IPS-15b (cell line): ENCODE measurements around the gene IGSF3.

Experiments used
- H3K27me3 ChIP-seq: one replicate; pipeline ENCODE4 v1.6.1; 2013; ENCODE audit warnings: low read length; ENCODE audit not compliant: control insufficient read depth, insufficient read depth
- H3K36me3 ChIP-seq: one replicate; pipeline ENCODE4 v1.6.1; 2013; ENCODE audit warnings: low read length; ENCODE audit not compliant: control insufficient read depth, insufficient read depth
- H3K4me1 ChIP-seq: one replicate; pipeline ENCODE4 v1.6.1; 2013; ENCODE audit warnings: mild to moderate bottlenecking, low read length; ENCODE audit not compliant: control insufficient read depth, insufficient read depth
- H3K4me3 ChIP-seq: one replicate; pipeline ENCODE4 v1.5.1; 2013; ENCODE audit warnings: low read depth, low read length
- H3K9ac ChIP-seq: one replicate; pipeline ENCODE4 v1.6.1; 2013; ENCODE audit warnings: low read depth, mild to moderate bottlenecking, low read length
- H3K9me3 ChIP-seq: one replicate; pipeline ENCODE4 v1.6.1; 2013; ENCODE audit warnings: mild to moderate bottlenecking, low read length; ENCODE audit not compliant: control insufficient read depth, insufficient read depth

The IGSF3 gene

GRCh38 chr1:116532671-116533428 lies 134.7 kb downstream of the IGSF3 start:
- Histone ChIP-seq H3K9me3 (no peaks in the 10 kb centered on the region), H3K36me3 (no peaks in the 10 kb centered on the region), H3K4me3 (no peak overlapping the region), H3K27me3 (no peaks in the 10 kb centered on the region), H3K9ac (no peak overlapping the region), H3K4me1 (no peaks in the 10 kb centered on the region)

DNA sequence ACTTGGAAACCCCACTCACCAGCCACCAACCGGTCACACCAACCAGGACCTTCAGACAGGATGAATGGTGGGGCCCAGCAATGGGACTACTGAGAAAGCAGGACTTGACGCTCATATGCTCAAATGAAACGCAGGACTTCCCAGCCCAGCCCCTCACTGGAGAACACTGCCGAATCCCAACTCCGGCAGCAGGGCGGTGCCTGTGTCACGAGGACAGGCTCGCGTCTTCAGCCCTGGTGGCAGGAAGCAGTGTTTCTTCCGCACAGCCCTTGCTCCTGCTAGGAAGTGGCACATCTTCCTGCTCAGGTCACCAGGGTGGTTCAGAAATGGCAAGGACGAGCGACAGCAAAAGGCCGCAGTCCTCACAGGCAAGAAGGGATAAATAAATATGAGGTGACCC lies 135.6 kb downstream of the IGSF3 start:
- Histone ChIP-seq H3K4me1 (no peaks in the 10 kb centered on the region), H3K36me3 (no peaks in the 10 kb centered on the region), H3K4me3 (no peak overlapping the region), H3K27me3 (no peaks in the 10 kb centered on the region), H3K9me3 (no peaks in the 10 kb centered on the region), H3K9ac (no peak overlapping the region)

- no peaks in the 10 kb centered on the region for H3K4me1 ChIP-seq
- H3K9me3 ChIP-seq: no peaks in the 10 kb centered on the region
- H3K9ac ChIP-seq: no peak overlapping the region
- H3K4me3 ChIP-seq: no peak overlapping the region
- H3K36me3 ChIP-seq: no peaks in the 10 kb centered on the region
- H3K27me3 ChIP-seq: no peaks in the 10 kb centered on the region
These were observed 137.9 kb downstream of the IGSF3 start for GRCh38 chr1:116529681-116530080.

- Histone ChIP-seq H3K4me3 (no peak overlapping the region), H3K4me1 (no peaks in the 10 kb centered on the region), H3K27me3 (no peaks in the 10 kb centered on the region), H3K36me3 (no peaks in the 10 kb centered on the region), H3K9ac (no peak overlapping the region), H3K9me3 (no peaks in the 10 kb centered on the region)
These were observed 138.3 kb downstream of the IGSF3 start for GRCh38 chr1:116529199-116529631.

DNA sequence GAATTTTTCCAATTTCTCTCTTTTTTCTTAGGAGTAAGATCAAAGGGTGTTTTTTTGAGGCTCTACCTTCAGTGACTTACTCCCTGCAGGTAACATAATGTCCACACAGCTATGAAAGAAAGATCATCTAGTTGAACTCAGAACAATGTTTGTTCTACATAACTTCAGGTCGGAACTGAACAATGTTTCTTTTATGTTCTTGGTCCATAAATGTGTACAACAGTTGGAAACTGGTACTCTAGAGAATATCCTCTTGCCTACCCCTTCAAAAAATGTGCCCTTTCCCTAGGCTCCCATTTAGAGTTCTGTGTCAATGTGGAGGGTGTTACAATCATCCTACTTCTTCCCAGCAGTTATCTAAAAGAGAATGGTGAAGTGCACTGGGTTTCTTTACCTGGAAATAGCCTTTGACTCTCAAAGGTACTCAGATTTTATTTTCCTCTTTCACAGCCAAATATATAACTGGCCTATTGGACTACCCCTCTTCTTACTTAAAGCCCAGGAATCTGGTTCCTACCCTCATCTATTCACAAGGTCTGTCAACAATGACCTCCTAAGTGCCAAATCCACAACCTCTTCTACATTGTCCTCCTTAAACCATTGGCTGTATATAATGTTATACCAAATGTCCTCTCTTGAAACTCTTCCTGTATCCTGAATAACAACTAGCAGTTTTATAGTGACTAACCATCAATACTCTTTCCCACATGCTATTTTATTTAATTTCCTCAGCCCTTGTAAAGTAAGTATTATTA lies 139.0 kb downstream of the IGSF3 start:
- no peaks in the 10 kb centered on the region for H3K4me1 ChIP-seq
- no peaks in the 10 kb centered on the region for H3K9me3 ChIP-seq
- H3K36me3 ChIP-seq: no peaks in the 10 kb centered on the region
- H3K9ac ChIP-seq: no peak overlapping the region
- no peaks in the 10 kb centered on the region for H3K27me3 ChIP-seq
- no peak overlapping the region for H3K4me3 ChIP-seq

- no peaks in the 10 kb centered on the region for H3K9me3 ChIP-seq
- no peak overlapping the region for H3K4me3 ChIP-seq
- no peak overlapping the region for H3K9ac ChIP-seq
- H3K36me3 ChIP-seq: no peaks in the 10 kb centered on the region
- H3K4me1 ChIP-seq: no peaks in the 10 kb centered on the region
- H3K27me3 ChIP-seq: no peaks in the 10 kb centered on the region
These were observed 142.1 kb downstream of the IGSF3 start for GRCh38 chr1:116525440-116525839.
